Measurements from ENCODE around the gene CCDC192. TPM values are rescaled to one million over a fixed set of nuclear protein-coding genes. Genes with fewer than 3 reads are reported as not detected.
A peak's percentile ranks its signal among the peaks of the same experiment; 100 is the strongest.

Gene CCDC192
- total and polyA plus RNA-seq, 2 of the 4 experiments (the other 2 are of a cell fraction): not detected

- TF ChIP-seq BHLHE40 (IDR thresholded peaks at IDR 0.05; ENCODE audit: low read depth, low read length) (0 out of 2 replicates have a peak, but pooled peaks have one; percentile 53), CHD1 (IDR thresholded peaks at IDR 0.05; ENCODE audit: low read depth, low read length) (no peak), CTCF (conservative IDR thresholded peaks at IDR 0.05; ENCODE audit: low read depth, low read length) (no peak), ELK1 (IDR thresholded peaks at IDR 0.05; ENCODE audit: borderline replicate concordance, low read depth, low read length) (no peak), SMC3 (IDR thresholded peaks at IDR 0.05; ENCODE audit: low read depth, low read length) (no peak), NFE2L2 (IDR thresholded peaks at IDR 0.05; ENCODE audit: low read depth, low read length) (0 out of 2 replicates have a peak, but pooled peaks have one; percentile 9), MXI1 (IDR thresholded peaks at IDR 0.05; ENCODE audit: borderline replicate concordance, low read depth, low read length) (no peak), CEBPB (IDR thresholded peaks at IDR 0.05; ENCODE audit: low read depth, low read length) (no peak), RAD21 (IDR thresholded peaks at IDR 0.05; ENCODE audit: low read length) (no peak), USF2 (IDR thresholded peaks at IDR 0.05; ENCODE audit: low read depth, low read length) (no peak), RFX5 (IDR thresholded peaks at IDR 0.05; ENCODE audit: low read depth, low read length) (no peak), MAZ (IDR thresholded peaks at IDR 0.05; ENCODE audit: borderline replicate concordance, low read depth, low read length) (no peak), MAFK (IDR thresholded peaks at IDR 0.05; ENCODE audit: low read depth, low read length) (no peak), FOS (IDR thresholded peaks at IDR 0.05; ENCODE audit: low read depth, low read length) (peak; percentile 13; the same call in 1 of the 2 replicates), RCOR1 (IDR thresholded peaks at IDR 0.05; ENCODE audit: insufficient replicate concordance, low read length) (no peak), POLR2A (IDR thresholded peaks at IDR 0.05; ENCODE audit: low read depth, low read length) (no peak)
- no peak overlapping the region for H3K23ac ChIP-seq (ENCODE audit: low read depth, low read length)
- H4K8ac ChIP-seq (ENCODE audit: low read depth in 2 of 2, low read length in 2 of 2): no peak overlapping the region
- no peak overlapping the region for H3K4me3 ChIP-seq (ENCODE audit: insufficient read depth, low read depth, low read length)
- H4K5ac ChIP-seq (ENCODE audit: low read depth, low read length): no peak overlapping the region
- no peak overlapping the region for H3K27ac ChIP-seq (ENCODE audit: insufficient read depth, low read length)
- H3K27me3 ChIP-seq (ENCODE audit: control insufficient read depth, insufficient read depth, low read length): no peaks in the 10 kb centered on the region
- no peak overlapping the region for H3K56ac ChIP-seq (ENCODE audit: extremely low read depth, insufficient read depth, low read length)
- H4K20me1 ChIP-seq (ENCODE audit: insufficient read depth, low read length): no peaks in the 10 kb centered on the region
- no CpG with 5 or more reads among the region's 2 CpGs for WGBS, 2 experiments (ENCODE audit: extremely low coverage in 2 of 2, insufficient read length in 1 of 2)
- ChIA-PET POLR2A (ENCODE audit: unreplicated experiment) (no interaction called here), CTCF (no interaction called here)
- no peaks in the 10 kb centered on the region for H3K9me1 ChIP-seq (ENCODE audit: insufficient read depth, low read length)
- no peak overlapping the region for H3K9ac ChIP-seq (ENCODE audit: low read depth, low read length)
- H3K36me3 ChIP-seq (ENCODE audit: control insufficient read depth, insufficient read depth, low read length): no peaks in the 10 kb centered on the region
- no peaks in the 10 kb centered on the region for H3K79me1 ChIP-seq (ENCODE audit: low read depth in 1 of 2, low read length in 2 of 2)
- dilution Hi-C loops (cut with HindIII; ENCODE audit: low sequenced_read_pairs, unreplicated experiment): no loop called here
- H2AK9ac ChIP-seq (replicated peaks; ENCODE audit: low read depth, low read length, poor library complexity): no peak overlapping the region
- no peaks in the 10 kb centered on the region for H3K9me3 ChIP-seq (ENCODE audit: control insufficient read depth, insufficient read depth, low read length)
- no peak overlapping the region for H3K4me2 ChIP-seq (ENCODE audit: low read depth, low read length)
- H2BK15ac ChIP-seq (ENCODE audit: low read depth, low read length): no peak overlapping the region
- in situ Hi-C loops (cut with MboI; ENCODE audit: low sequenced_read_pairs): no loop called here
- ATAC-seq (ENCODE audit: low read depth): peak; percentile 22; the same call in 1 of the 2 replicates
- no peak overlapping the region for H3K14ac ChIP-seq (replicated peaks; ENCODE audit: low read depth, low read length)
- peak overlapping the region; percentile 77; the same call in 1 of the 2 replicates for H3K18ac ChIP-seq (ENCODE audit: low read depth, low read length)
- no peak overlapping the region for H2BK20ac ChIP-seq (ENCODE audit: low read depth, low read length)
- H2AFZ ChIP-seq (replicated peaks; ENCODE audit: low read length, poor library complexity): no peak overlapping the region
- no peak overlapping the region for H2BK120ac ChIP-seq (ENCODE audit: low read depth, low read length)
- no peak overlapping the region for H3K4ac ChIP-seq (ENCODE audit: low read depth, low read length)
- DNase-seq: peak; percentile 51
- no TSS peak for BruUV-seq (replicated peaks)
- H4K91ac ChIP-seq (ENCODE audit: insufficient read depth, low read depth, low read length): no peak overlapping the region
- intact Hi-C loops (cut with micrococcal nuclease): no loop called here
- H2AK5ac ChIP-seq (ENCODE audit: low read depth, low read length): no peak overlapping the region
- H3K4me1 ChIP-seq (ENCODE audit: control insufficient read depth, insufficient read depth, low read length): peaks cover 6% of the 10 kb centered on the region; the same call in 1 of the 2 replicates
- H2BK5ac ChIP-seq (ENCODE audit: low read depth, low read length, poor library complexity, severe bottlenecking): no peak overlapping the region
Observed at GRCh38 chr5:127697894-127698600, 5.1 kb upstream of the CCDC192 start.

Measured in IMR-90 (cell line).